Breast epithelium (tissue), 3 donors: ENCODE results near the gene C1QTNF6.

Source experiments
- CTCF ChIP-seq, 3 donors: fragments of 450-650 bp; IDR thresholded peaks; one replicate each; pipeline ENCODE4 v1.5.1; 2016 to 2017; ENCODE audit warnings: antibody characterized with exemption in 3 of 3, mild to moderate bottlenecking in 3 of 3, moderate library complexity in 3 of 3
- POLR2A ChIP-seq: fragments of 450-650 bp; IDR thresholded peaks from one replicate; pipeline ENCODE4 v1.6.1; 2016; ENCODE audit warnings: antibody characterized with exemption, mild to moderate bottlenecking, moderate library complexity
- POLR2AphosphoS5 ChIP-seq, 3 donors: sonication (generic); formaldehyde crosslinking; IDR thresholded peaks; one replicate each; pipeline ENCODE4 v1.6.1; 2017; ENCODE audit warnings: antibody characterized with exemption in 3 of 3

DNA sequence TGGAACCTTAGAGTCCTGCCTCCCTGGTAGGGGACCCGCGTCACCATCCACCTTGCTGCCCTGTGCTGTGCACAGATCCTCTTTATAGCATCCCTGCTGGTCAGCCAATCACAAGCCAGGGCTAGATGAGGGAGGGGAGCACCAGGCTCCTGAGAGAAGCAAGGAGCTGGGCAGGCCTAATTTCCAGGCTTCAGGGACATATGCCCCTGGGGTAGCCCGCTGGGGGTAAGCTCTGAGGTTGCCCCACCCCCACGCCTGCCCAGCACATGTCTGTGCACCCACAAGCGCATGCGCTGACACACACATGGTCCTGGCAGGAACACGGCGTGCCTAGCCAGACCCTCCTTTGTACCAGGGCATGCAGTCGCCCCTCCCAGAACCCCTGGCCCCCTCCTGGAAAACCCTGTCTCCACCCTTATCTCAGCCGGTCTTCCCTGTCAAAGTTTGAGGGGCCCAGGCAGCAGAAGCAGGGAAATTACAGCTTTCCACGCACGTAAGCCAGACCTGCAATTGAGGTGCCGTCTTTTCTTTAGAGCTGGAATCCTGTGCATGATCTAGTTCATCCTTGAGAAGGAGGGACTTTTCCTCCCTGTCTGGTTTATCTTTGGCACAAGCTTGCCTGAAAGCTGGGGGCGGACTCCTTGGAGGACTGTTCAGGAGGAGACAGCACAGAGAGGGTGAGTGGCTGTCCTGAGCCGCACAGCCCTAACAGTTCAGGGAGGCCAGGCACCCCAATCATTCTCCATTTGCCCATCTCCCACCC is 22.2 kb upstream of the C1QTNF6 start:
- TF ChIP-seq CTCF (IDR thresholded peaks at IDR 0.05) (no peak), POLR2A (no peak), POLR2AphosphoS5 (IDR thresholded peaks at IDR 0.05) (no peak)
